MM.1S (cell line): ENCODE data around the gene AUTS2.
A peak's percentile ranks its signal among the peaks of the same experiment; 100 is the strongest.

ENCODE experiments used
- EZH2 ChIP-seq: fragments of 300-600 bp; sonication (generic); optimal IDR thresholded peaks from 2 replicates; pipeline ENCODE3; 2017; ENCODE audit warnings: low read depth, mild to moderate bottlenecking, antibody characterized with exemption, low read length, mixed read lengths
- EZH2phosphoT487 ChIP-seq: fragments of 300-600 bp; sonication (generic); IDR thresholded peaks from 2 replicates; pipeline ENCODE4 v1.6.1; 2018; ENCODE audit warnings: antibody characterized with exemption, low read length
- TF ChIP-seq, protein P1 (sequence below): fragments of 300-600 bp; sonication (generic); IDR thresholded peaks from 2 replicates; pipeline ENCODE4 v1.5.1; 2016; ENCODE audit warnings: antibody characterized with exemption, low read length, mixed read lengths

DNA sequence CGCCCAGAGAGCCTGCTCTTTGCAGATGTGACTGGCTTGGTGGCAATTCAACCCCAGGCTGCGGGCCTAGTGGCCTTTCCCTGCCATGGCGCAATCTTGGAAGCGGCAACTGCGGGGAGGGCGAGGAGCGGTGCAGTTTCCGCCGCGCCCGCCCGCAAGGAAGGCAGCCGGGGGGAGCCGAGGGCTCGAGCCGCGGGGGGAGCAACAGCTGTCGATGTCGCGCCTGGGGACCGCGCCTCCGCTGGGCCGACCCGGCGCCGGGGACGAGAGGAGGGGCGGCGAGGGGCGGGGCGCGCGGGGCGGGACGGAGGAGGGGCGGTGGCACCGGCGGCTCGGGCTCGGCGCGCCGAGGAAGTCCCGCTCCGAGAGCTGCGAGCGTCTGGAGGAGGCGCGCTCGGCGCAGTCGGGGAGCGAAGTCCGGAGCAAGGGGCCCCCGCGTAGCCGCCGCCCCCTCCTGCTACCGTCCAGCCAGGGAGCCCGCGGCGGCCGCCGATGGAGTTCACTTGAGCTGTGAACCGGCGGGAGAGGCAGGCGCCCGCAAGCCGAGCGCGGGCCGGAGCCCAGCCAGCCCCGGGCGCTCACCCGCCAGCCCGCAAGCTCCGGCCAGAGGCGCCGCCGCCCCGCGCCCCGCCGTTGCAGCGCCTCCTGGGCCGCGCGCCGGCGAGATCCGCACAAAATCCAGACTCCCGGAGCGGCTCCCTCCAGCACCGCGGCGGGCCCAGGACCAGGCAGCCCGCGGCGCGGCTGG, 1095.6 kb downstream of the AUTS2 start:
- TF ChIP-seq, protein P1, sequence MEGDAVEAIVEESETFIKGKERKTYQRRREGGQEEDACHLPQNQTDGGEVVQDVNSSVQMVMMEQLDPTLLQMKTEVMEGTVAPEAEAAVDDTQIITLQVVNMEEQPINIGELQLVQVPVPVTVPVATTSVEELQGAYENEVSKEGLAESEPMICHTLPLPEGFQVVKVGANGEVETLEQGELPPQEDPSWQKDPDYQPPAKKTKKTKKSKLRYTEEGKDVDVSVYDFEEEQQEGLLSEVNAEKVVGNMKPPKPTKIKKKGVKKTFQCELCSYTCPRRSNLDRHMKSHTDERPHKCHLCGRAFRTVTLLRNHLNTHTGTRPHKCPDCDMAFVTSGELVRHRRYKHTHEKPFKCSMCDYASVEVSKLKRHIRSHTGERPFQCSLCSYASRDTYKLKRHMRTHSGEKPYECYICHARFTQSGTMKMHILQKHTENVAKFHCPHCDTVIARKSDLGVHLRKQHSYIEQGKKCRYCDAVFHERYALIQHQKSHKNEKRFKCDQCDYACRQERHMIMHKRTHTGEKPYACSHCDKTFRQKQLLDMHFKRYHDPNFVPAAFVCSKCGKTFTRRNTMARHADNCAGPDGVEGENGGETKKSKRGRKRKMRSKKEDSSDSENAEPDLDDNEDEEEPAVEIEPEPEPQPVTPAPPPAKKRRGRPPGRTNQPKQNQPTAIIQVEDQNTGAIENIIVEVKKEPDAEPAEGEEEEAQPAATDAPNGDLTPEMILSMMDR, result peak; percentile 13; the same call in 1 of the 2 replicates
- TF ChIP-seq EZH2phosphoT487 (no peak), EZH2 (no peak)
